WTC11 (cell line): ENCODE data around the gene RARA. TPM values are rescaled to one million over a fixed set of nuclear protein-coding genes. Genes with fewer than 3 reads are reported as not detected.

Experiments used
- ATAC-seq: fragments of 200-7000 bp; cut with Tn5 transposase; 2 replicates; pipeline ENCODE4 v1.10.0; 2021; ENCODE audit warnings: mild to moderate bottlenecking, moderate library complexity
- CTCF ChIA-PET: fragments of 300-600 bp; sonication (Branson Sonifier 250); formaldehyde crosslinking; loops from one replicate; lab custom pipeline; 2021; ENCODE audit warnings: antibody characterized with exemption; lab: Charles Lee
- POLR2A ChIA-PET: fragments of 350-600 bp; sonication (Branson Sonifier 250); formaldehyde crosslinking; loops from one replicate; lab custom pipeline; 2021; ENCODE audit warnings: antibody characterized with exemption; lab: Charles Lee
- DNase-seq: peaks from one replicate; pipeline ENCODE4 v3.0.0; 2021; ENCODE audit warnings: low spot score
- H3K27ac Mint-ChIP-seq: 2 replicates; pipeline ENCODE4 v1.8.0; 2021; ENCODE audit warnings: mixed read lengths
- H3K27me3 Mint-ChIP-seq: 2 replicates; pipeline ENCODE4 v1.8.0; 2021; ENCODE audit warnings: low read depth, mild to moderate bottlenecking, moderate library complexity, mixed read lengths
- H3K36me3 Mint-ChIP-seq: 2 replicates; pipeline ENCODE4 v1.8.0; 2021; ENCODE audit warnings: mixed read lengths
- H3K4me1 Mint-ChIP-seq: 2 replicates; pipeline ENCODE4 v1.8.0; 2022; ENCODE audit warnings: mixed read lengths
- H3K4me3 Mint-ChIP-seq: 2 replicates; pipeline ENCODE4 v1.8.0; 2021; ENCODE audit warnings: mild to moderate bottlenecking, moderate library complexity, mixed read lengths
- H3K9me3 Mint-ChIP-seq: 2 replicates; pipeline ENCODE4 v1.8.0; 2021; ENCODE audit warnings: mixed read lengths
- AR ChIP-seq: fragments of 250-450 bp; sonication (Bioruptor Pico); IDR thresholded peaks from 2 replicates; pipeline ENCODE4 v1.9.0; 2021; ENCODE audit warnings: mild to moderate bottlenecking
- ATF3 ChIP-seq: sonication (generic); formaldehyde crosslinking; conservative IDR thresholded peaks from 2 replicates; pipeline ENCODE4 v1.8.1; 2022; ENCODE audit warnings: mild to moderate bottlenecking, missing genetic modification reagents
- EMX1 ChIP-seq: fragments of 250-450 bp; sonication (Bioruptor Pico); IDR thresholded peaks from 2 replicates; pipeline ENCODE4 v1.8.0; 2021; ENCODE audit warnings: mild to moderate bottlenecking
- HMGA2 ChIP-seq: fragments of 250-450 bp; sonication (Bioruptor Pico); IDR thresholded peaks from 2 replicates; pipeline ENCODE4 v1.4.0; 2021; ENCODE audit warnings: mild to moderate bottlenecking, moderate library complexity
- HMGXB4 ChIP-seq: sonication (generic); formaldehyde crosslinking; IDR thresholded peaks from 2 replicates; pipeline ENCODE4 v1.8.1; 2023; ENCODE audit warnings: mild to moderate bottlenecking, moderate library complexity, missing genetic modification reagents
- IRF2 ChIP-seq: sonication (generic); formaldehyde crosslinking; IDR thresholded peaks from 2 replicates; pipeline ENCODE4 v1.8.0; 2022; ENCODE audit warnings: low read depth, missing genetic modification reagents, borderline replicate concordance
- NFYB ChIP-seq: sonication (generic); formaldehyde crosslinking; conservative IDR thresholded peaks from 2 replicates; pipeline ENCODE4 v1.8.0; 2022; ENCODE audit warnings: low read depth, missing genetic modification reagents
- NR2C2 ChIP-seq: sonication (generic); formaldehyde crosslinking; IDR thresholded peaks from 2 replicates; pipeline ENCODE4 v1.8.0; 2022; ENCODE audit warnings: mild to moderate bottlenecking, missing genetic modification reagents
- NR3C1 ChIP-seq: sonication (generic); formaldehyde crosslinking; conservative IDR thresholded peaks from 2 replicates; pipeline ENCODE4 v1.8.1; 2023; ENCODE audit warnings: low read depth, mild to moderate bottlenecking, missing genetic modification reagents
- PRDM15 ChIP-seq: sonication (generic); formaldehyde crosslinking; IDR thresholded peaks from 2 replicates; pipeline ENCODE4 v1.8.0; 2022; ENCODE audit warnings: missing genetic modification reagents
- RELA ChIP-seq: sonication (generic); formaldehyde crosslinking; IDR thresholded peaks from 2 replicates; pipeline ENCODE4 v1.8.1; 2022; ENCODE audit warnings: missing genetic modification reagents, mild to moderate bottlenecking, borderline replicate concordance
- SOX15 ChIP-seq: fragments of 250-450 bp; sonication (Bioruptor Pico); IDR thresholded peaks from 2 replicates; pipeline ENCODE4 v1.9.0; 2021; ENCODE audit warnings: mild to moderate bottlenecking
- TCF7 ChIP-seq: sonication (generic); formaldehyde crosslinking; IDR thresholded peaks from 2 replicates; pipeline ENCODE4 v1.8.0; 2022; ENCODE audit warnings: mild to moderate bottlenecking, low read depth, missing genetic modification reagents, moderate library complexity
- TEAD1 ChIP-seq: sonication (generic); formaldehyde crosslinking; IDR thresholded peaks from 2 replicates; pipeline ENCODE4 v1.8.0; 2022; ENCODE audit warnings: mild to moderate bottlenecking, missing genetic modification reagents
- TEAD4 ChIP-seq: sonication (generic); formaldehyde crosslinking; IDR thresholded peaks from 2 replicates; pipeline ENCODE4 v1.8.0; 2022; ENCODE audit warnings: mild to moderate bottlenecking, missing genetic modification reagents
- ZBTB43 ChIP-seq: sonication (generic); formaldehyde crosslinking; IDR thresholded peaks from 2 replicates; pipeline ENCODE4 v1.8.1; 2023; ENCODE audit warnings: mild to moderate bottlenecking, missing genetic modification reagents
- ZNF121 ChIP-seq: sonication (generic); formaldehyde crosslinking; IDR thresholded peaks from 2 replicates; pipeline ENCODE4 v1.8.0; 2023; ENCODE audit warnings: missing genetic modification reagents
- ZNF263 ChIP-seq: sonication (generic); formaldehyde crosslinking; IDR thresholded peaks from 2 replicates; pipeline ENCODE4 v1.8.1; 2022; ENCODE audit warnings: low read depth, mild to moderate bottlenecking, moderate library complexity, missing genetic modification reagents
- ZNF416 ChIP-seq: fragments of 250-450 bp; sonication (Bioruptor Pico); IDR thresholded peaks from 2 replicates; pipeline ENCODE4 v1.9.0; 2021; ENCODE audit warnings: mild to moderate bottlenecking, inconsistent platforms
- total RNA-seq: library from RNA; stranded (reverse); gene quantifications from 3 replicates; pipeline ENCODE4 v1.2.3, GENCODE V29; 2021

RARA gene
- total RNA-seq, 1 experiment from 2014 or later, result 20.7 TPM

- Mint-ChIP-seq H3K27me3 (no peaks in the 10 kb centered on the region; the same call in 1 of the 2 replicates), H3K9me3 (peaks cover 8% of the 10 kb centered on the region)
- no peak for DNase-seq
Observed at GRCh38 chr17:40378966-40379365, 70.0 kb downstream of the RARA start.

More at GRCh38 chr17:40378966-40379365, 70.0 kb downstream of the RARA start:
- CTCF ChIA-PET, result no interaction called here
- TF ChIP-seq ATF3, result no peak
- TF ChIP-seq HMGA2 (CRISPR knock-in tag), result no peak
- TF ChIP-seq TCF7 (CRISPR knock-in tag), result no peak
- no peak for TF ChIP-seq ZBTB43
- no peak for TF ChIP-seq TEAD4
- TF ChIP-seq RELA (CRISPR knock-in tag), result no peak
- no peak for TF ChIP-seq HMGXB4 (CRISPR knock-in tag)
- TF ChIP-seq SOX15, result no peak
- TF ChIP-seq IRF2 (CRISPR knock-in tag), result no peak
- TF ChIP-seq NFYB (CRISPR knock-in tag), result no peak
- TF ChIP-seq AR (CRISPR knock-in tag), result no peak
- TF ChIP-seq ZNF121 (CRISPR knock-in tag), result no peak
- no peak for TF ChIP-seq ZNF263 (CRISPR knock-in tag)
- TF ChIP-seq NR2C2 (CRISPR knock-in tag), result no peak
- TF ChIP-seq TEAD1 (CRISPR knock-in tag), result no peak
- no peak for TF ChIP-seq EMX1 (CRISPR knock-in tag)
- no peak for TF ChIP-seq PRDM15 (CRISPR knock-in tag)
- no peak for TF ChIP-seq ZNF416 (CRISPR knock-in tag)
- no peak for TF ChIP-seq NR3C1 (CRISPR knock-in tag)
- Mint-ChIP-seq H3K4me1 (peaks cover 8% of the 10 kb centered on the region), H3K4me3 (no peak overlapping the region), H3K27ac (no peak overlapping the region), H3K36me3 (no peaks in the 10 kb centered on the region)
- POLR2A ChIA-PET, result no interaction called here
- no peak for ATAC-seq
